Fibroblast of villous mesenchyme (primary cell): ENCODE data around the gene NR6A1. TPM values are rescaled to one million over a fixed set of nuclear protein-coding genes. Genes with fewer than 3 reads are reported as not detected.

Source experiments
- DNase-seq: peaks from one replicate; pipeline ENCODE4 v3.0.0-alpha.2; 2010; ENCODE audit warnings: low read depth
- H3K4me3 ChIP-seq: 2 replicates; pipeline ENCODE4 v1.5.1; 2011; ENCODE audit warnings: low read depth, mild to moderate bottlenecking, low read length
- CTCF ChIP-seq: IDR thresholded peaks from 2 replicates; pipeline ENCODE4 v1.5.1; 2012; ENCODE audit warnings: low read depth, mild to moderate bottlenecking, low read length; ENCODE audit not compliant: insufficient read depth
- total RNA-seq: library from RNA; depleted of rRNA; stranded (reverse); fragments of >200 nt; gene quantifications from 2 replicates; pipeline ENCODE4 v1.2.3, GENCODE V29; 2012

NR6A1 gene
- total RNA-seq, 1 donor: under 0.01 TPM

GRCh38 chr9:124511426-124511840, 259.7 kb downstream of the NR6A1 start:
- DNase-seq: no peak
- no peak overlapping the region for H3K4me3 ChIP-seq
- no peak for TF ChIP-seq CTCF

GRCh38 chr9:124510650-124511425, 260.3 kb downstream of the NR6A1 start:
- no peak overlapping the region for H3K4me3 ChIP-seq
- peak; percentile 41 for DNase-seq
- no peak for TF ChIP-seq CTCF

- no peak for TF ChIP-seq CTCF
- no peak for DNase-seq
- no peak overlapping the region for H3K4me3 ChIP-seq
Measured at GRCh38 chr9:124507880-124508423, 263.2 kb downstream of the NR6A1 start.

GRCh38 chr9:124506931-124507879, 263.9 kb downstream of the NR6A1 start, which contains the start of gene NR5A1:
Gene NR5A1 (minus strand): TSS chr9:124507399. CDS start chr9:124503395, 4,004 bp downstream.
- no peak within 1 kb of the TSS for H3K4me3 ChIP-seq
- DNase-seq: no peak
- TF ChIP-seq CTCF: no peak

- H3K4me3 ChIP-seq: no peak overlapping the region
- TF ChIP-seq CTCF: no peak
- DNase-seq: no peak
Measured at GRCh38 chr9:124506433-124506832, 264.7 kb downstream of the NR6A1 start.

- TF ChIP-seq CTCF: no peak
- no peak overlapping the region for H3K4me3 ChIP-seq
- no peak for DNase-seq
Measured at GRCh38 chr9:124505901-124506346, 265.2 kb downstream of the NR6A1 start.
